GM19351 (cell line): ENCODE data around the gene UTP20.
A peak's percentile ranks its signal among the peaks of the same experiment; 100 is the strongest.

Experiments
- ATAC-seq: cut with Tn5 transposase; IDR thresholded peaks from one replicate; pipeline ENCODE4 v1.9.1; 2021; ENCODE audit warnings: mild to moderate bottlenecking, moderate library complexity; ENCODE audit not compliant: unreplicated experiment

The UTP20 gene

DNA sequence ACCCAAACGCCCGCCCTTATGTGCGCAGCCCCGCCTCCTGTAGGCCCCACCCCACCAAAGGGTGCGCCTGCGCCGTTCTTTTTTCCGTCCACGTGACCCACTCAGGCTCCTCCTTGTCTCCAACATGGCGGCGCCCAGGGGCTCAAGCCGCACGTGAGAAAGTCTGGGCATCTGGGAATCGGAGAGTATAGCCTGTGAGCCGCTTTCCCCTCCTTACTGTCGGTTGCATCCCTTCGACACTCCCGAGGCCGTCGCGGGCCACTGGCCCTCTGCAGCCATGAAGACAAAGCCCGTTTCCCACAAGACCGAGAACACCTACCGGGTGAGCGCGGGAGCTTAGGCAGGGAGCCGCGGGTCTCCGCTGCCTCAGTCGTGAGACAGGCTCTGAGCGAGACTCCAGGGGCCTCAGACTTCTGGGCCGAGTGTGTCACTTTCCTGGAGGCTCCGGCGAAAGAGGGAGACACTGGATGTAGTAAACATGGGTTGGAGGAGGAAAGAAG lies at the start of gene UTP20:
TSS of gene UTP20 (plus strand) at position 100 of the 500 bp plus-strand sequence. CDS start at position 278, 178 bp downstream.
- ATAC-seq: peak; percentile 98

GRCh38 chr12:101230547-101230946 lies 49.4 kb upstream of the UTP20 start:
- no peak for ATAC-seq

DNA sequence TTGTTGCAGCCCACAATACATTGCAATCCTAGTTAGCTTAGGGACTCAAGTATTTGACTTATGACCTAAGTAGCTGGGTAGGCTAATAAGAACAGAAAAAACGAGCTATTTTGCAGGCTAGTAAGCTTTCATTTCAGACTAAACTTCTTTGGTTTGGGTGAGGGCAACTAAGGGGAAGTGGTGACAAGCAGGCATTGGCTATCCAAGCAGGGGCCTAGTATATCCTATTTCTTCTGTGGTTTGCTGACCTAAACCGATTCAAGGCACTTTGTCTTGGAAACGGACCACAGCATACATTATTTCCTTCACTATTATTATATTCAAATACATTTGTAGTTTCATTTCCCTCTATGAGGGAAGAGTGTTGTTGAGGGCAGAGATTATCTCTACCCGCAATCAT lies 48.3 kb upstream of the UTP20 start:
- no peak for ATAC-seq

DNA sequence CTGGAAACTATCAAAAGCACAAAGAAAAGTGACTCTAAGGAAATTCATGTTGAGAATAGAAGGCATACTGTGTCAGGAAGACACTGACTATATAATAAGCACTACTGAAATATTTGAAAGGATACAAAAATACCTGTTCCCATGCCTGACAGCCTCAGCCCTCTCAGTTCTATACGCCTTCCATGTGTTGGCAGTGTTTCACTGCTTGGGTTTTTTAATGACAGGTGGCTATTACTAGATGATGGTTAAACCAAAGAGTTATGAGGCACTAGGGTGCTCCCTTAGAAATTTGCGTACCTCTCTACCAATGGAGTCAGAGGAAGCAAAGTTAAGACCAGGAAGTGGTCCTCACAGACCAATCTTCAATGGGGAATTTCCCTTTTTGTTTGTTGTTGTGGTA lies 44.2 kb upstream of the UTP20 start:
- no peak for ATAC-seq

GRCh38 chr12:101238306-101238705 lies 41.6 kb upstream of the UTP20 start:
- ATAC-seq: no peak

- ATAC-seq: no peak
Measured at GRCh38 chr12:101238800-101239329, 41.0 kb upstream of the UTP20 start.

- ATAC-seq: no peak
Measured at GRCh38 chr12:101243074-101243473, 36.8 kb upstream of the UTP20 start.

DNA sequence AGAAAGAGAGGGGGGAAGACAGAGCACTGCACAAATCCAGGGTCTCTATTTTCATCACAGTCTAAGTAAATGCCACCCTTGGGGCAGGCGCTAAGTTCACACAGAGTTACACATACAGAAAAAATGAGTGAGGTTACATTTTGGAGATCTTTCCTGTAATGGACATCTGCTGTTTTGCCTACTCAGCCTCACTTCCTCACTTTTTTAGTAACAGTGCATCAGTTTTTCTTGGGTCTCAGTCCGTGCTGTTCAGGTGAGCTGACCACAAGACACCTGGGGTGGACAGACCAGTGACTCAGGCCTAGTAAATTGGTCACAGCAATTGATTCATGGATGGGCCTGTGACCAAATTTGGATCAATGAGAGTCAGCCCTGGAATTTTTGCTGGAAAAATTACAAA lies 36.3 kb upstream of the UTP20 start:
- ATAC-seq: no peak

DNA sequence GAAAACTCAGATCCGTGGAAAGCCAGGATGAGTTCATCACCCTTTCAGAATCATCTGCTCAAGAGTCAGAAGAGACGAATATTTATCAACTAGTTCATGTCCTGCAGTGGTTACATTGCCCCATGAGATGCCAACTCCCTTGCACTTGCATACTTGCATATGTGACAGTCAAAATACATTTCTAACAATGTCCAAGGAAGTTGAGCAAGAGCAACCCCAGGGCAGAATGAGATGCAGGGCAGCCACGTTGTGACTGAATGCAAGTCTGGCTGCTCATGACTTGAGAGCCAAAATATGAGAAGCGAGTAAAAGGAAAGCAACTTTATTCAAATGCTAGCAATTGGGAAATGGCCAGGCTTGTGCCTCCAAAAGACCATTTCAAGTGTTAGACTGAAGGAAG lies 23.6 kb upstream of the UTP20 start:
- ATAC-seq: no peak

GRCh38 chr12:101257357-101257756 lies 22.5 kb upstream of the UTP20 start:
- no peak for ATAC-seq

DNA sequence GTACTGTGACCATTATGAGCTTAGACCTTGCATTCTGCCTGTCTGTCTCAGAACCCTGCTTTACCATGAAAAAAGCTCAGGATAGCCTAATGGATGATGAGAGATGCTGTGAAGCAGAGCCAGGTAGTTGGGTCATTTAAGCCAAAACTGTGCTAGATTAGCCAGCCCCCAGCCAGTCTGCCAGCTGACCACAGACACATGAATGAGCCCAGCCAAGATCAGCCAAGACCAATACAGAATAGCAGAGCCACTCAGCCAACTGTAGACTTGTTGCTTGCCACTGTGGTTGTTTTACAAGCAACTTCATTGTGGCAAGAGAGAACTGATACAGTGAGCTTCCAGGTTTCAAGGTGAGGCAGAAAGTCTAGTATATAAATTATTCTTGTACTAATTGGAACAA lies 12.8 kb upstream of the UTP20 start:
- ATAC-seq: no peak

GRCh38 chr12:101276433-101276832 lies 3.5 kb upstream of the UTP20 start:
- ATAC-seq: no peak

DNA sequence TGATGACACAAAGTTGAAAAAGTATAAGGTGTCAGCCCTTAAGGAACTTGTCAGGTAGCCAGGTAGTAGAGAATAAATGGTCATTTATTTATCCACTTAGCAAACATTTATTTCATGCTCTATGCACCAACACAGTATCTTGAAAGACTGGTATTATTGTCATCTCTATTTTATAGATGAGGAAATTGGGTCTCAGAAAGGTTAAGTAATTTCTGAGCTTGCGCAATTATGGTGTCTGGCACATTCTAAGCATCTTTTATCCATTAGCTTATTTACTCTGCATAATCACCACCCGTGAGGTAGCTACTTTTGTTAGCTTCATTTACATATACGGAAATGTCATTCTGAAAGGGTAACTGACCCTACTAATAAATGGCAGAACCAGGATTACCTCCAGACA lies 2.5 kb upstream of the UTP20 start:
- no peak for ATAC-seq

DNA sequence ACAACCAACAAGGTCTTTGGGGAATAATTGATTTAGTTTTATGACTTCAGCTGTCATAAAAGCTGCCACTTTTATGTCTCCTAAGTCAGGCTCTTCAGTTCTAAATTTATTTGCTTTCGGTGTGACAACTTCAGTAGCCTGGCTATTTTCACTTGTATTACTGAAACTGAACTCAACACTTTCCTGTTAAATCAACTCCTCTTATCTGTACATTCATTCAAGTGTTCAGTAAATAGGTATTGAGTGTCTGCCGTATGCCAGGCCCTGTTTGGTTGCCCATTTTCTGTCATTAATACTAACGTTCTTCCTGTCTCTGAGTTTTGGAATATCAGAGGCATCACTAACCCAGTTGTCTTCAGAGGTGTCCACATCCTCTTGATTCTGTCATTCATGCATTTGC lies 7.5 kb downstream of the UTP20 start:
- ATAC-seq: no peak

- no peak for ATAC-seq
Measured at GRCh38 chr12:101297661-101298060, 17.8 kb downstream of the UTP20 start.

- ATAC-seq: no peak
Measured at GRCh38 chr12:101298426-101298825, 18.5 kb downstream of the UTP20 start.

DNA sequence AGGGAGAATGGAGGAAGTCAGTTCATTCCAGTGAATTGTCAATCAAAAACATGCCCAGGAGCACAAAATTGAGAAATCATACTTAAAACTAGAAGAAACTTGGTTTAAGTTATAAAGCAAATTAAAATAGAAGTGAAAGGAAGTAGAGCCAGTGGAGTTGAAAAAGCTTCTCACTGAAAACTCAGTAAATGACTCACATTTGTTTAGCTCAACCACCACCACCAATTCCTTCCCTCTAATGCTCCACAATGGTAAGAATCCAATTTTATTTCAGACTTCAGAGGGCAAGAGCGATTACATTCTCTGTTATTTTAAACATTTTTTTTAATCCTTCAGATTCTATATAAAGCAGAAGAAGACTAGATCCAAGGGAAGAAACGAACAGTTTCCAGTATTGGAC lies 19.4 kb downstream of the UTP20 start:
- no peak for ATAC-seq

DNA sequence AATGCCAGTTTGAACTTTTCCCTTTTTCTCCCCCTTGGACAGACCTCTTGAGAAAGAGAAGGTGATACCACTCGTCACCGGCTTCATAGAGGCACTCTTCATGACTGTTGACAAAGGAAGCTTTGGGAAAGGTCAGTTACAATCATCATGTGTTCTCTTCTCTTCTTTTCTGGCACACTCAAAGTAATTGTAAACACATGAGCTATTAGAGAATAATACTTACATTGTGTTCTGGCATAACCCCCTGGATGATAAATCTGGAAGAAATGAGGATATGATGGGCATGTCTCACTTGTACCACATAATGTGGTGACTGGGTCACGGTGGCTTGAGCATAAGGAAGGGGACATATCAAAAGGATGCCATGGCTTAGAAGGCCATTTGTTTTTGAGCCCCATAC lies 20.0 kb downstream of the UTP20 start:
- no peak for ATAC-seq

GRCh38 chr12:101302741-101303140 lies 22.8 kb downstream of the UTP20 start:
- ATAC-seq: no peak

DNA sequence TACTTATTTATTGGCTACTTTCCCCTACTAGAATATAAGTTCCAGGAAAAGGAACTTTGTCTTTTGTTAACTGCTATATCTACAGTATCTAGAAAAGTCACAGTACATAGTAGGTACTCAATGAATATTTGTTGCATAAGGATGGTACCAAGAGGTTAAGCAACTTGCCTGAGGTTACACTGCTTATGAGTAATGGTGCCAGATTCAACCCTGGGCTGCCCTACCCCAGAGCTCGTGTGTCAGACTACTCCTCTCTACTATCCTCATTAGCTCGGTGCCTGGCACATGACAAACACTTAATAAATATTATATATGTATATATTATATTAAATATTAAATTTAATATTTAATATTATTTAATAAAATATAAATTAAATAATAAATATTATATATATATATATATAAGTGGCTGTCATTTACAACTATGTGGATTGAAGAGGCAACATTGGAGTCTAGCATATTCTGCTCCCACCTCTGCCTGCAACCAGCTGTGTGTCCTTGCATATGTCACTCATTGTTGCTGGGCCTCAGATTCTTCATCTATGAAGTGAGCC lies 25.4 kb downstream of the UTP20 start:
- ATAC-seq: no peak

- no peak for ATAC-seq
Measured at GRCh38 chr12:101305794-101306193, 25.9 kb downstream of the UTP20 start.

DNA sequence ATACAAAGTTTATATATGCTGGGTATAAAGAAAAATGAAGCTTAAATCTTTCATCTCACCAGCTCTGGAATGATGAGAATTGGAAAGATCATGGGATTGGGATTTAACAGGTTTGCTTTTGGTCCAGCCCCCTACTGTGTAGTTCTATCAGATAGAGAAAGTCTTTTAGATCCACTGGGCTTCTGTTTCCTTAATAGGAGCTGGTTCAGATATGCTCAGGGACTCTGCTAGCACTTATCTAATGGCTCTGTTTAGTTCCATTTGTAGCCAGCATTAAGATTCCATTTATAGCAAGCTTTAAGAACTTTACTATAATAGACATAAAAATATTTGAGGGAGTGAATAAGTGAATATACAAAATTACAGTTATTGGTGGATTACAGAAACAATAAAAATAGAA lies 42.6 kb downstream of the UTP20 start:
- ATAC-seq: no peak

DNA sequence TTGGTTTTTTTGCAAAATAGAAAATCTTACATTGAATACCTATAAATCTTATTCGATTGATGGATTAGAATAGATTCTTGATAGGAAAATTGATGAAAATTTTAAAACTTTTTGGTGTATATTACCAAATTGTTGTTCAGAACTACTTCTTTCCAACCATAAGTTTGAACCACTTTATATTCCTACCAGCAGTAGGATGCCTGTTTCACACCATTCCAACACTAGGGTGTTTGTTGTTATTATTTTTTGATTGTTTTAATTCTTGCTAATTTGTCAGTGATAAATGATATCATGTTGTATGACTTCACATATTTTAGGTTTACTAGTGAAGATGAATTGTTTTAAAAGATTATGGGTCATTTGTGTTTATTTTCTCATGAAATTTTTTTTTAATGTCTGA lies 43.4 kb downstream of the UTP20 start:
- ATAC-seq: no peak
